ENCODE data around the gene ARHGAP19.

- TF ChIP-seq CTCF (conservative IDR thresholded peaks at IDR 0.05) = no peak
- TF ChIP-seq EZH2 (IDR thresholded peaks at IDR 0.05; ENCODE audit: low read depth) = no peak
Observed at GRCh38 chr10:97173036-97173435, 119.4 kb downstream of the ARHGAP19 start.
